ACC112 (cell line): ENCODE data around the gene HEPN1.

Source experiments
- H2AFZ ChIP-seq: fragments of 200-600 bp; sonication (generic); one replicate; pipeline ENCODE4 v1.6.0; 2017; ENCODE audit warnings: antibody characterized with exemption, low read length; ENCODE audit not compliant: unreplicated experiment
- H3K27ac ChIP-seq: fragments of 200-600 bp; sonication (generic); 2 replicates; pipeline ENCODE4 v1.5.1; 2014; ENCODE audit warnings: low read depth, mild to moderate bottlenecking, antibody characterized with exemption, low read length, moderate library complexity
- H3K27me3 ChIP-seq: fragments of 200-600 bp; sonication (generic); 2 replicates; pipeline ENCODE4 v1.6.1; 2014; ENCODE audit warnings: mild to moderate bottlenecking, antibody characterized with exemption, low read length, moderate library complexity, mixed read lengths; ENCODE audit not compliant: insufficient read depth
- H3K36me3 ChIP-seq: fragments of 200-600 bp; sonication (generic); 2 replicates; pipeline ENCODE4 v1.6.1; 2016; ENCODE audit warnings: mild to moderate bottlenecking, antibody characterized with exemption, low read length, moderate library complexity, mixed read lengths; ENCODE audit not compliant: insufficient read depth
- H3K4me1 ChIP-seq: fragments of 200-600 bp; sonication (generic); one replicate; pipeline ENCODE4 v1.6.1; 2016; ENCODE audit warnings: low read length, mixed read lengths; ENCODE audit not compliant: insufficient read depth, unreplicated experiment, control insufficient read depth
- H3K4me3 ChIP-seq: fragments of 200-600 bp; sonication (generic); 2 replicates; pipeline ENCODE4 v1.5.1; 2014; ENCODE audit warnings: mild to moderate bottlenecking, low read depth, low read length
- H3K79me2 ChIP-seq: fragments of 200-600 bp; sonication (generic); one replicate; pipeline ENCODE4 v1.6.0; 2016; ENCODE audit warnings: low read length; ENCODE audit not compliant: control insufficient read depth, unreplicated experiment, insufficient read depth

The HEPN1 gene

GRCh38 chr11:124884869-124885479 lies 34.1 kb upstream of the HEPN1 start:
- Histone ChIP-seq H3K27ac (no peak overlapping the region), H3K79me2 (no peaks in the 10 kb centered on the region), H3K4me1 (no peaks in the 10 kb centered on the region), H3K4me3 (no peak overlapping the region), H3K36me3 (no peaks in the 10 kb centered on the region), H3K27me3 (no peaks in the 10 kb centered on the region), H2AFZ (no peak overlapping the region)

GRCh38 chr11:124886476-124886875 lies 32.6 kb upstream of the HEPN1 start:
- Histone ChIP-seq H3K27me3 (no peaks in the 10 kb centered on the region), H3K36me3 (no peaks in the 10 kb centered on the region), H3K4me3 (no peak overlapping the region), H3K4me1 (no peaks in the 10 kb centered on the region), H3K79me2 (no peaks in the 10 kb centered on the region), H2AFZ (no peak overlapping the region), H3K27ac (no peak overlapping the region)

GRCh38 chr11:124886978-124887666 lies 31.9 kb upstream of the HEPN1 start:
- H3K27ac ChIP-seq = no peak overlapping the region
- H2AFZ ChIP-seq = no peak overlapping the region
- H3K4me1 ChIP-seq = no peaks in the 10 kb centered on the region
- H3K79me2 ChIP-seq = no peaks in the 10 kb centered on the region
- H3K27me3 ChIP-seq = no peaks in the 10 kb centered on the region
- no peaks in the 10 kb centered on the region for H3K36me3 ChIP-seq
- no peak overlapping the region for H3K4me3 ChIP-seq

GRCh38 chr11:124887667-124888013 lies 31.4 kb upstream of the HEPN1 start:
- no peaks in the 10 kb centered on the region for H3K36me3 ChIP-seq
- H3K4me1 ChIP-seq = no peaks in the 10 kb centered on the region
- H3K27ac ChIP-seq = no peak overlapping the region
- no peak overlapping the region for H2AFZ ChIP-seq
- H3K4me3 ChIP-seq = no peak overlapping the region
- H3K79me2 ChIP-seq = no peaks in the 10 kb centered on the region
- H3K27me3 ChIP-seq = no peaks in the 10 kb centered on the region

GRCh38 chr11:124889191-124890091 lies 29.6 kb upstream of the HEPN1 start:
- Histone ChIP-seq H3K27me3 (no peaks in the 10 kb centered on the region), H2AFZ (no peak overlapping the region), H3K79me2 (no peaks in the 10 kb centered on the region), H3K27ac (no peak overlapping the region), H3K36me3 (no peaks in the 10 kb centered on the region), H3K4me3 (no peak overlapping the region), H3K4me1 (no peaks in the 10 kb centered on the region)

GRCh38 chr11:124890151-124890550 lies 28.9 kb upstream of the HEPN1 start:
- H3K4me3 ChIP-seq = no peak overlapping the region
- H3K4me1 ChIP-seq = no peaks in the 10 kb centered on the region
- no peaks in the 10 kb centered on the region for H3K27me3 ChIP-seq
- no peaks in the 10 kb centered on the region for H3K36me3 ChIP-seq
- no peak overlapping the region for H3K27ac ChIP-seq
- no peaks in the 10 kb centered on the region for H3K79me2 ChIP-seq
- no peak overlapping the region for H2AFZ ChIP-seq

GRCh38 chr11:124890683-124891372 lies 28.2 kb upstream of the HEPN1 start:
- H3K4me3 ChIP-seq = no peak overlapping the region
- H2AFZ ChIP-seq = no peak overlapping the region
- no peaks in the 10 kb centered on the region for H3K4me1 ChIP-seq
- H3K27me3 ChIP-seq = no peaks in the 10 kb centered on the region
- no peaks in the 10 kb centered on the region for H3K79me2 ChIP-seq
- H3K36me3 ChIP-seq = no peaks in the 10 kb centered on the region
- H3K27ac ChIP-seq = no peak overlapping the region

- no peaks in the 10 kb centered on the region for H3K36me3 ChIP-seq
- no peaks in the 10 kb centered on the region for H3K4me1 ChIP-seq
- H2AFZ ChIP-seq = no peak overlapping the region
- no peak overlapping the region for H3K4me3 ChIP-seq
- no peak overlapping the region for H3K27ac ChIP-seq
- no peaks in the 10 kb centered on the region for H3K79me2 ChIP-seq
- no peaks in the 10 kb centered on the region for H3K27me3 ChIP-seq
Observed at GRCh38 chr11:124891373-124891861, 27.6 kb upstream of the HEPN1 start.

GRCh38 chr11:124892146-124892545 lies 26.9 kb upstream of the HEPN1 start:
- Histone ChIP-seq H3K27me3 (no peaks in the 10 kb centered on the region), H3K4me3 (no peak overlapping the region), H3K79me2 (no peaks in the 10 kb centered on the region), H3K27ac (no peak overlapping the region), H3K4me1 (peaks cover 5% of the 10 kb centered on the region), H2AFZ (no peak overlapping the region), H3K36me3 (no peaks in the 10 kb centered on the region)

GRCh38 chr11:124892750-124893454 lies 26.1 kb upstream of the HEPN1 start:
- Histone ChIP-seq H3K79me2 (no peaks in the 10 kb centered on the region), H3K36me3 (no peaks in the 10 kb centered on the region), H3K4me1 (peaks cover 13% of the 10 kb centered on the region), H2AFZ (no peak overlapping the region), H3K27ac (no peak overlapping the region), H3K27me3 (no peaks in the 10 kb centered on the region), H3K4me3 (no peak overlapping the region)
